HG03103 (cell line): ENCODE measurements around the gene CYP27A1.

Source experiments
- ATAC-seq: cut with Tn5 transposase; IDR thresholded peaks from one replicate; pipeline ENCODE4 v1.9.1; 2021; ENCODE audit warnings: low read depth; ENCODE audit not compliant: unreplicated experiment

Gene CYP27A1

GRCh38 chr2:218781691-218782527, at the start of gene CYP27A1:
Gene CYP27A1 (plus strand): TSS chr2:218782147. CDS start chr2:218782183, 36 bp downstream.
- no peak for ATAC-seq

- ATAC-seq = no peak
These were observed 49.2 kb upstream of the CYP27A1 start for GRCh38 chr2:218732761-218733158.

GRCh38 chr2:218733171-218734021, 48.6 kb upstream of the CYP27A1 start:
- ATAC-seq = no peak

- no peak for ATAC-seq
These were observed 47.6 kb upstream of the CYP27A1 start for GRCh38 chr2:218734190-218734975.

- no peak for ATAC-seq
These were observed 45.4 kb upstream of the CYP27A1 start for GRCh38 chr2:218736531-218736930.

GRCh38 chr2:218743068-218743467, 38.9 kb upstream of the CYP27A1 start:
- no peak for ATAC-seq

- ATAC-seq = no peak
These were observed 37.3 kb upstream of the CYP27A1 start for GRCh38 chr2:218744615-218745014.

- no peak for ATAC-seq
These were observed 36.8 kb upstream of the CYP27A1 start for GRCh38 chr2:218745160-218745558.

DNA sequence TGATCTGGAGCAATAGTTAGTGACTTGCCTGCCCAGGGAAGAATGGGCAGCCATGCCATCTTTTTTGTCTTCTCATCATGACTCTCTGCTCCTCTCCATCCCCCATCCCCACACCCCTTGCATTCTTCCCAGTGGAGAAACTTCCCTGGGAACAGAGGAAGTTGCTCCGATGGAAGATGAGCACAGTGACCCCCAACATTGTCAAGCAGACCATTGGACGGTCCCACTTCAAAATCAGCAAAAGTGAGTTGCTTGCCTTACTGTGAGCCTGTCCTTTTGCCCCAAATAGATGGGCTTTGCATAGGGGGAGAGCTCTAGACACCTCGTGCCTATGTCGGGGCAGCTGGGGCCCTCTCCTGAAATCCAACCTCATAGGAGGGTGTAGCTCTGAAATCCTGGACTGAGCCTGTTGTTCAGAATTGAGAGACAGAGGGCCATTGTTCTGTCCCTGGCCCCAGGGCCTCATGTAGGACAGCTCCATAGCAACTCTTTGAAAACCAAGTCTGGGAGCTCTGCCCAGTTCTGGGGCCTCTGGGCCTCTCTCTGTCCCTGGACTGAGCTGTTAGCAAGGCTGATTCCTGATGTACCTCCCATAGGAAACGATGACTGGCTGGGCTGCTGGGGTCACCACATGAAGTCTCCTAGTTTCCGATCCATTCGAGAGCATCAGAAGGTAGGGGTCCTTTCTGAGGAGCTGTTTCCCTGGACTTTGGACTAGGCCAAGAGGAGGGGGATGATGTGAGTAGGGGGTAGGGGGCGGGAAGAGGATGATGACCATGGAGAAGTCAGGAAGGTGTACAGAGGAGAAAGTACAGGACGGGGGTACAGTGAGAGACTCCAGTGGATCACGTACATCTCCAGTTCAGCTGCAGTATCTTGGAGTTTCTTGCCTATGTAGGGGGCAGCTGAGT, 36.1 kb upstream of the CYP27A1 start:
- no peak for ATAC-seq

DNA sequence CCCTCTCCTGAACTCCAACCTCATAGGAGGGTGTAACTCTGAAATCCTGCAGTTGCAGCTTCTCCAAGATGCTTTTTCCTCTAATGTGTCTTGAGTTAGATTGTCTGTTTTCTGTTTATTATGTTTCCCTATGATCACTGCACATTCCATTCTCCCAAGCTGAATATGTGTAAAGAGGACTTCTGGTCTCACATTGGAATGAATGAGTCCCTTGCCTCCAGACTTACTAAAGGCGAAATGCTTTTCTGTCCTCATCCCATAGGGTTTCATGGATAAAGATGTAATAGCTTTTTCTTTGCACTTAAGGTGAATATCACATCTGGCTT, 35.5 kb upstream of the CYP27A1 start:
- no peak for ATAC-seq

DNA sequence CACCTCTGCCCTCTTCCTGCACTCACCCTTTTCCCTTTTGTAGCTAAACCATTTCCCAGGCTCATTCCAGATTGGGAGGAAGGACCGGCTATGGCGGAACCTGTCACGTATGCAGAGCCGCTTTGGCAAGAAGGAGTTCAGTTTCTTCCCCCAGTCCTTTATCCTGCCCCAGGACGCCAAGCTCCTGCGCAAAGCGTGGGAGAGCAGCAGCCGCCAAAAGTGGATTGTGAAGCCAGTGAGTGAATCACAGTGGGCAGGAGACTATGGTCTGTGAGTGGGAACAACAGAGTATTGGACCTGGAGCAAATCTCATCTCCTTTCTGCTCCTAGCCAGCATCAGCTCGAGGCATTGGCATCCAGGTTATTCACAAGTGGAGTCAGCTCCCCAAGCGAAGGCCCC, 35.0 kb upstream of the CYP27A1 start:
- no peak for ATAC-seq

DNA sequence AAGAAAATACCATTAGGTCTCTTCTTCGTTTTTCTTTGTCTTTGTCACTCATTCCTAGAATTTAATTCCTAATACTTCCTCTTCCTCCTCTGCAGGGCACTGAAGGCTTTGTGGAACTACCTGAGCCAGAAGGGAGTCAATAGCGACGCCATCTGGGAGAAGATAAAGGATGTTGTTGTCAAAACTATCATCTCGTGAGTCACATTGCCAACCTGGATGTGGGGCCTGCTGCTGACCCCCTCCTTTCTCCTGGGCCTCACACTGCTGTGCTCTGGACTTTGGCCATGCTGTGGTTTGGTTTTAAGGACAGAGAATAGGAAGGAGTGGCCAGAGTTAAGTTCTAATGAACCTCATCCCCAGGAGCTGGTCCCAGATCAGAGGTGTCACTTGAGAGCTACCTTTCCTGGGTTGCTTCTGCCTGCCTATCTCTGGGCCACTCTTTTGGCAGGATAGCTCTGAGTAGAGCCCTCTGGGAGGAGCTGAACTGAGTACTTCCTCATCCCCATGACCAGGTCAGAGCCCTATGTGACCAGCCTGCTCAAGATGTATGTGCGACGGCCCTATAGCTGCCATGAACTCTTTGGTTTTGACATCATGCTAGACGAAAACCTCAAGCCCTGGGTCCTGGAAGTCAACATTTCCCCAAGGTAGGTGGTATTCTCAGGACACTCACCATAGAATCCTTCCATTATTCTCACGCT, 33.1 kb upstream of the CYP27A1 start:
- no peak for ATAC-seq

- ATAC-seq = no peak
These were observed 27.7 kb upstream of the CYP27A1 start for GRCh38 chr2:218754201-218754600.

GRCh38 chr2:218754781-218755180, 27.2 kb upstream of the CYP27A1 start:
- no peak for ATAC-seq

- ATAC-seq = no peak
These were observed 26.8 kb upstream of the CYP27A1 start for GRCh38 chr2:218755198-218755566.

DNA sequence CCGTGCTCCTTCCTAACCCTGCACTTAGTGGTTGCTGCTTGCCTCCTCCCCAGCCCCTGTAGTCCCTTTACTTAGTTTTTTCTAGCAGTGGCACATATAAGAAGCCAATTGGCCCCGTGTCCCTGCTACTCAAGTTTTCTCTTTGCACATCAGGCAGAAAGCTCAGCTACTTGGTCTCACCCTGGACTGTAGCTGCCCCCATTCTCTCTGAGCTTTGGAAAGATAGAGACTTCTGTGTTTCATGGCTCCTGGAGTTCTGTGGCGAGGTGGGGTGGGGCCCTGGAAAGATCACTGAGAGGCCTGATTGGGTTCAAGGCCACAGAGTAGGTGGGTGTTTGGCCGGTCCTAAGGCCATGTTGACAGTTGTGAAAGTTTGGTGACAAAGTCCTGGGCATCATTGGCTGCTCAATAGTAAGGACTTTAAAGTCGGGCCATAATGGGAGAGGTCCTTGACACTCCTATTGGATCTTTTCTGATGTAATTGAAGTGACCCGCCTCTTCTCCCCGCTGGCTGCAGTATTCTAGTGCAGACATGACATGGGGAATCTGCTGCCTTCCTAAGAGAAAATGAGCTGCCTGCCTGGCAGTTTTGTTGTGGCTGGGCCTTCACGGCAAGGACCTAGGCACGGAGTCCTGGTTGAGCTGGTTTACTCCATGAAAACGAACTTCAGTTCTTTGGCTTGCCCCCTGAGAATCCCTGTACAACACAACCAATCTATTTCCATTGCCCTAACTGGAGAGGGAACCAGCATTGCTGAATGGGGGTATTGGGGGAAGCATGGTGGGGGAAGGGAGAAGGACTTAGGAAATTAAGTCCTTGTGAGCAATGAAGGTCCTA, 26.2 kb upstream of the CYP27A1 start:
- ATAC-seq = no peak

- ATAC-seq = no peak
These were observed 25.2 kb upstream of the CYP27A1 start for GRCh38 chr2:218756599-218757377.

- no peak for ATAC-seq
These were observed 20.2 kb upstream of the CYP27A1 start for GRCh38 chr2:218761795-218762194.
